B cell (primary cell): Measurements from ENCODE around the gene AZGP1. TPM values are rescaled to one million over a fixed set of nuclear protein-coding genes. Genes with fewer than 3 reads are reported as not detected.
A peak's percentile ranks its signal among the peaks of the same experiment; 100 is the strongest.

Source experiments
- ATAC-seq: fragments of 200-7000 bp; cut with Tn5 transposase; one replicate; pipeline ENCODE4 v1.10.0; 2021; ENCODE audit warnings: low read depth, mild to moderate bottlenecking, moderate number of reproducible peaks, moderate library complexity
- CTCF ChIA-PET: fragments of 350-600 bp; sonication (Branson Sonifier 250); formaldehyde crosslinking; loops from one replicate; lab custom pipeline; 2021; ENCODE audit warnings: antibody characterized with exemption, inconsistent platforms; lab: Charles Lee
- POLR2A ChIA-PET: fragments of 350-600 bp; sonication (Branson Sonifier 250); formaldehyde crosslinking; loops from one replicate; lab custom pipeline; 2021; ENCODE audit warnings: antibody characterized with exemption; lab: Charles Lee
- DNase-seq: peaks from one replicate; pipeline ENCODE4 v3.0.0; 2013
- H2AFZ ChIP-seq: 2 replicates; pipeline ENCODE4 v1.6.1; 2012; ENCODE audit warnings: mild to moderate bottlenecking, low read depth, low read length; ENCODE audit not compliant: insufficient read depth, poor library complexity, severe bottlenecking
- H3K27ac ChIP-seq, 2 donors: 1 replicate in 1 of 2; 2 replicates in 1 of 2; pipeline ENCODE4 v1.5.1; 2012 to 2013; ENCODE audit warnings: low read length in 2 of 2, mild to moderate bottlenecking in 2 of 2, moderate library complexity in 1 of 2
- H3K27me3 ChIP-seq, 4 experiments: fragments of 200-600 bp in 1 of 4; sonication (generic) in 1 of 4; replicated peaks in 1 of 4; 1 replicate in 2 of 4; 2 replicates in 2 of 4; pipeline versions ENCODE4 v1.6.1 to v1.7.0; 2013 to 2016; ENCODE audit warnings: low read length in 3 of 4, mild to moderate bottlenecking in 2 of 4, mixed read lengths in 1 of 4, moderate library complexity in 1 of 4; ENCODE audit not compliant: insufficient read depth in 4 of 4, control insufficient read depth in 3 of 4; ENCODE audit errors: control extremely low read depth in 1 of 4
- H3K36me3 ChIP-seq, 2 experiments: replicated peaks in 1 of 2; 1 replicate in 1 of 2; 2 replicates in 1 of 2; pipeline versions ENCODE4 v1.6.1 to v1.7.1; 2013; ENCODE audit warnings: low read length in 1 of 2; ENCODE audit not compliant: insufficient read depth in 2 of 2, control insufficient read depth in 1 of 2; ENCODE audit errors: control extremely low read depth in 1 of 2, extremely low read depth in 1 of 2
- H3K4me1 ChIP-seq, 2 donors: fragments of 200-600 bp in 1 of 2; sonication (generic) in 1 of 2; 1 replicate in 1 of 2; 2 replicates in 1 of 2; pipeline versions ENCODE4 v1.5.1 to v1.6.1; 2013 to 2017; ENCODE audit warnings: low read length in 2 of 2; ENCODE audit not compliant: control insufficient read depth in 2 of 2, insufficient read depth in 2 of 2
- H3K4me2 ChIP-seq: replicated peaks from 2 replicates; pipeline ENCODE3; 2012; ENCODE audit warnings: mild to moderate bottlenecking, low read depth, low read length; ENCODE audit not compliant: poor library complexity, severe bottlenecking
- H3K4me3 ChIP-seq, 5 experiments: fragments of 200-600 bp in 1 of 5; sonication (generic) in 1 of 5; 1 replicate in 3 of 5; 2 replicates in 2 of 5; pipeline versions ENCODE4 v1.5.1 to v1.7.0; 2011 to 2016; ENCODE audit warnings: low read length in 4 of 5, mild to moderate bottlenecking in 4 of 5, low read depth in 2 of 5, control low read depth in 1 of 5, moderate library complexity in 1 of 5; ENCODE audit not compliant: insufficient read depth in 1 of 5; ENCODE audit errors: control extremely low read depth in 1 of 5, extremely low read depth in 1 of 5
- H3K79me2 ChIP-seq: fragments of 200-600 bp; sonication (generic); one replicate; pipeline ENCODE4 v1.6.0; 2016; ENCODE audit warnings: low read length; ENCODE audit not compliant: control insufficient read depth, insufficient read depth
- H3K9ac ChIP-seq: fragments of 200-600 bp; sonication (generic); 2 replicates; pipeline ENCODE4 v1.6.1; 2017; ENCODE audit warnings: mild to moderate bottlenecking, low read length, moderate library complexity
- H3K9me3 ChIP-seq, 3 donors: one replicate each; pipeline versions ENCODE4 v1.6.1 to v1.7.1; 2013; ENCODE audit warnings: low read length in 2 of 3; ENCODE audit not compliant: control insufficient read depth in 2 of 3, insufficient read depth in 1 of 3; ENCODE audit errors: control extremely low read depth in 1 of 3
- H4K20me1 ChIP-seq: 2 replicates; pipeline ENCODE4 v1.6.0; 2012; ENCODE audit warnings: mild to moderate bottlenecking, low read length; ENCODE audit not compliant: insufficient read depth, control insufficient read depth, poor library complexity, severe bottlenecking
- H3K27ac Mint-ChIP-seq: one replicate; pipeline ENCODE4 v1.8.0; 2021; ENCODE audit warnings: mixed read lengths
- H3K27me3 Mint-ChIP-seq: one replicate; pipeline ENCODE4 v1.8.0; 2021; ENCODE audit warnings: mixed read lengths
- H3K4me1 Mint-ChIP-seq: one replicate; pipeline ENCODE4 v1.8.0; 2021; ENCODE audit warnings: mixed read lengths
- H3K4me3 Mint-ChIP-seq: one replicate; pipeline ENCODE4 v1.8.0; 2021; ENCODE audit warnings: mixed read lengths
- H3K9me3 Mint-ChIP-seq: one replicate; pipeline ENCODE4 v1.8.0; 2022; ENCODE audit warnings: mixed read lengths; ENCODE audit not compliant: insufficient read depth
- CTCF ChIP-seq: fragments of 200-600 bp; IDR thresholded peaks from one replicate; pipeline ENCODE4 v1.8.0; 2022; ENCODE audit warnings: antibody characterized with exemption, mild to moderate bottlenecking
- EZH2 ChIP-seq: IDR thresholded peaks from 2 replicates; pipeline ENCODE4 v1.6.1; 2012; ENCODE audit warnings: borderline replicate concordance, low read depth, mild to moderate bottlenecking, moderate library complexity, low read length; ENCODE audit not compliant: insufficient read depth, poor library complexity, severe bottlenecking
- WGBS: methylation state at CpG from one replicate; pipeline ENCODE4 v1.1.5; 2013; ENCODE audit warnings: missing lambda C conversion rate; ENCODE audit not compliant: insufficient coverage; 5-methylcytosine and 5-hydroxymethylcytosine counted together
- intact Hi-C: fragments of 100-400 bp; cut with micrococcal nuclease; formaldehyde crosslinking; loops from one replicate; pipeline ENCODE4 v1.10.0; 2022
- polyA plus RNA-seq: library from polyadenylated mRNA; depleted of rRNA; stranded (reverse); fragments of >200 nt; gene quantifications from 2 replicates; pipeline ENCODE4 v1.2.3, GENCODE V29; 2012
- total RNA-seq, 2 donors: library from RNA; stranded (reverse); fragments of 120-200 nt in 1 of 2; gene quantifications; 1 replicate in 1 of 2; 2 replicates in 1 of 2; pipeline versions ENCODE4 v1.2.3 to v1.2.4, GENCODE V29; 2013 to 2022

The AZGP1 gene
- total and polyA plus RNA-seq, 2 donors (not counting 1 experiment from before 2014, with no cell fraction given) = not detected

DNA sequence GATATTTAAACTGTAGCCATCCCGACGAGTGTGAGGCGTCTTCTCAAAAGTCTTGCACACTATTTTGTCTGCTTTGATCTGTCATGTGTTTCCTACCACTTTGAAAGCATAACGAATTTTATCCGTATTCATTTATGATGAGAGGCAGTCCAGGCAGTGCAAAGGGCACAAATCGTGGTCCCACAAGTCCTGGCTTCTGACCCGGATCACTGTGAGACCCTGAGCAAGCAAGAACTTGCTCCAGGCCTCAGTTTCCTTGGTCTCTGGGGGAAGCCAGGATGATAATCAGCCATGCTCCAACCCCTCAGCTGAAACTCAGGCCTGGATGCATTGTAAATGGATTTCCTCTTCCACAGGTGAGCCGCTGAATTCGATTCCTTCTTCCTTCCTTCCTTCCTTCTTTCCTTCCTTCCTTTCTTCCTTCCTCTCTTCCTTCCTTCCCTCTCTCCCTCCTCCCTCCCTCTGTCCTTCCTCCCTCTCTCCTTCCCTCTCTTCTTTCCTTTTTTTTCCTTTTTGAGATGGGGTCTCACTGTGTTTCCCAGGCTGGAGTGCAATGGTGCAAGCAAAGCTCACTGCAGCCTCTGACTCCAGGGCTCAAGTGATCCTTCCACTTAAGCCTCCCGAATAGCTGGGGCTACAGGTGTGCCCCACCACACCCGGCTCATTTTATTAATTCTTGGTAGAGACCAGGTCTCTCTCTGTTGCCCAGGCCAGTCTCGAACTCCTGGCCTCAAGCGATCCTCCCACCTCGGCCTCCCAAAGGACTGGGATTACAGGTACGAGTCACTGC is 21.1 kb upstream of the AZGP1 start:
- ATAC-seq = no peak
- WGBS = 64% methylated on average over 15 of the region's 15 CpGs
- peak overlapping the region; percentile 83 for H3K4me3 Mint-ChIP-seq

More for the DNA sequence above, 21.1 kb upstream of the AZGP1 start:
- no peak for TF ChIP-seq EZH2
- no peak for TF ChIP-seq CTCF
- Histone ChIP-seq H3K4me2 (peak overlapping the region; percentile 94), H3K4me1 (peaks cover 13 to 14% of the 10 kb centered on the region in 2 donors), H3K27ac (peak overlapping the region; percentile 58 to 82), H3K9ac (peak overlapping the region; percentile 86), H3K79me2 (no peaks in the 10 kb centered on the region), H3K9me3 (no peaks in the 10 kb centered on the region), H3K27me3 (peaks cover 0 to 8% (median 0%) of the 10 kb centered on the region in 4 experiments), H3K4me3 (peak overlapping the region in 4 of 5 experiments; percentile 59 to 85 (median 68)), H3K36me3 (no peaks in the 10 kb centered on the region), H2AFZ (peak overlapping the region; percentile 100), H4K20me1 (no peaks in the 10 kb centered on the region)
- no peak for DNase-seq
- POLR2A ChIA-PET = interaction anchor here (0.6 to 1.9 kb wide), 3 partner anchors 11 to 77 kb away, joined by 3 to 14 read pairs (median 3); partner anchors contain the start of genes TRIM4 and ZKSCAN1
- CTCF ChIA-PET = interaction anchor here (0.9 to 7.9 kb wide), 5 partner anchors 10 to 81 kb away, joined by 3 to 94 read pairs (median 5); partner anchors contain the start of genes TRIM4, ZKSCAN1 and ZSCAN21
- H3K4me1 Mint-ChIP-seq = peaks cover 10% of the 10 kb centered on the region
- peaks cover 11% of the 10 kb centered on the region for H3K27me3 Mint-ChIP-seq
- peak overlapping the region; percentile 80 for H3K27ac Mint-ChIP-seq
- H3K9me3 Mint-ChIP-seq = no peaks in the 10 kb centered on the region
- intact Hi-C loops = loop anchor here (1.0 kb wide), 2 partner anchors 18 to 52 kb away; partner anchors contain the start of genes ZKSCAN1 and ZSCAN21
